Liver (tissue), 9 donors: ENCODE data around the gene CDHR4. TPM values are rescaled to one million over a fixed set of nuclear protein-coding genes. Genes with fewer than 3 reads are reported as not detected.

Source experiments
- DNase-seq: peaks from one replicate; pipeline ENCODE4 v3.0.0-alpha.2; 2017; ENCODE audit warnings: low spot score
- H3K27ac ChIP-seq, 2 donors: one replicate each; pipeline ENCODE4 v1.7.0; 2013; ENCODE audit warnings: inconsistent platforms in 2 of 2, low read length in 2 of 2, control low read depth in 1 of 2, low read depth in 1 of 2, mild to moderate bottlenecking in 1 of 2
- H3K27me3 ChIP-seq, 4 donors: one replicate each; pipeline versions ENCODE4 v1.6.1 to v1.7.0; 2013; ENCODE audit warnings: low read length in 3 of 4, inconsistent platforms in 1 of 4, mild to moderate bottlenecking in 1 of 4, moderate library complexity in 1 of 4; ENCODE audit not compliant: control insufficient read depth in 4 of 4, insufficient read depth in 4 of 4
- H3K36me3 ChIP-seq, 4 donors: one replicate each; pipeline versions ENCODE4 v1.6.1 to v1.7.0; 2013; ENCODE audit warnings: low read length in 3 of 4, mild to moderate bottlenecking in 3 of 4, low read depth in 1 of 4, moderate library complexity in 1 of 4; ENCODE audit not compliant: control insufficient read depth in 4 of 4, insufficient read depth in 3 of 4
- H3K4me1 ChIP-seq, 4 donors: one replicate each; pipeline versions ENCODE4 v1.6.1 to v1.7.0; 2013; ENCODE audit warnings: low read length in 3 of 4, mild to moderate bottlenecking in 3 of 4, moderate library complexity in 1 of 4; ENCODE audit not compliant: control insufficient read depth in 4 of 4, insufficient read depth in 4 of 4
- H3K4me3 ChIP-seq, 3 donors: one replicate each; pipeline versions ENCODE4 v1.6.1 to v1.7.0; 2013; ENCODE audit warnings: low read length in 3 of 3, control low read depth in 1 of 3, low read depth in 1 of 3, mild to moderate bottlenecking in 1 of 3
- H3K9ac ChIP-seq, 2 donors: one replicate each; pipeline ENCODE4 v1.7.0; 2013; ENCODE audit warnings: low read length in 2 of 2, mild to moderate bottlenecking in 2 of 2, moderate library complexity in 2 of 2, control low read depth in 1 of 2, low read depth in 1 of 2
- H3K9me3 ChIP-seq, 4 donors: one replicate each; pipeline versions ENCODE4 v1.6.1 to v1.7.0; 2013; ENCODE audit warnings: low read length in 3 of 4; ENCODE audit not compliant: control insufficient read depth in 4 of 4
- CTCF ChIP-seq: fragments of 150-350 bp; IDR thresholded peaks from 2 replicates; pipeline ENCODE4 v1.5.1; 2017; ENCODE audit warnings: improper control_type of control experiment, low read depth, low read length; ENCODE audit not compliant: missing input control
- GABPA ChIP-seq, 2 donors: IDR thresholded peaks in 1 of 2; conservative IDR thresholded peaks in 1 of 2; 2 replicates each; pipeline ENCODE4 v1.6.1; 2016; ENCODE audit warnings: antibody characterized with exemption in 2 of 2, mild to moderate bottlenecking in 1 of 2, moderate library complexity in 1 of 2
- HNF4A ChIP-seq, 2 donors: conservative IDR thresholded peaks; 2 replicates each; pipeline ENCODE4 v1.6.1; 2016; ENCODE audit warnings: antibody characterized with exemption in 2 of 2, mild to moderate bottlenecking in 2 of 2
- HNF4G ChIP-seq: IDR thresholded peaks from 2 replicates; pipeline ENCODE4 v1.6.1; 2016; ENCODE audit warnings: antibody characterized with exemption
- JUND ChIP-seq, 2 donors: IDR thresholded peaks; 2 replicates each; pipeline ENCODE4 v1.6.1; 2016; ENCODE audit warnings: antibody characterized with exemption in 2 of 2
- MAX ChIP-seq: IDR thresholded peaks from 2 replicates; pipeline ENCODE4 v1.6.1; 2016; ENCODE audit warnings: antibody characterized with exemption
- NR2F2 ChIP-seq: IDR thresholded peaks from 2 replicates; pipeline ENCODE4 v1.6.1; 2016; ENCODE audit warnings: antibody characterized with exemption
- RAD21 ChIP-seq, 2 donors: IDR thresholded peaks; 2 replicates each; pipeline ENCODE4 v1.6.1; 2016; ENCODE audit warnings: antibody characterized with exemption in 2 of 2, mild to moderate bottlenecking in 2 of 2
- REST ChIP-seq: IDR thresholded peaks from 2 replicates; pipeline ENCODE4 v1.6.1; 2016; ENCODE audit warnings: antibody characterized with exemption, mild to moderate bottlenecking
- RXRA ChIP-seq, 2 donors: IDR thresholded peaks; 2 replicates each; pipeline ENCODE4 v1.6.1; 2017 to 2018; ENCODE audit warnings: antibody characterized with exemption in 2 of 2, mild to moderate bottlenecking in 1 of 2
- YY1 ChIP-seq: IDR thresholded peaks from 2 replicates; pipeline ENCODE4 v1.6.1; 2016; ENCODE audit warnings: antibody characterized with exemption, mild to moderate bottlenecking
- WGBS: extraction: QIAGEN DNeasy Blood & Tissue Kit; methylation state at CpG from one replicate; pipeline ENCODE4 v1.1.7; 2013; 5-methylcytosine and 5-hydroxymethylcytosine counted together
- polyA plus RNA-seq, 2 donors: library from polyadenylated mRNA; stranded (reverse) in 1 of 2; unstranded in 1 of 2; fragments of 200-250 nt in 1 of 2; fragments of >200 nt in 1 of 2; fragmentation: Nextera tagmentation in 1 of 2; extraction: Ambion mirVana in 1 of 2; gene quantifications; one replicate each; pipeline versions ENCODE4 v1.2.1 to v1.2.3, GENCODE V29; 2013 to 2015
- total RNA-seq, 2 donors: library from RNA; depleted of rRNA; stranded (reverse); fragments of >200 nt; gene quantifications; one replicate each; pipeline ENCODE4 v1.2.3, GENCODE V29; 2014
- donor health status: healthy.
- donor health status: healthy.
- donor health status: healthy.
- donor health status: healthy.
- donor health status: healthy.

The CDHR4 gene
- total and polyA plus RNA-seq, 4 donors = not detected

DNA sequence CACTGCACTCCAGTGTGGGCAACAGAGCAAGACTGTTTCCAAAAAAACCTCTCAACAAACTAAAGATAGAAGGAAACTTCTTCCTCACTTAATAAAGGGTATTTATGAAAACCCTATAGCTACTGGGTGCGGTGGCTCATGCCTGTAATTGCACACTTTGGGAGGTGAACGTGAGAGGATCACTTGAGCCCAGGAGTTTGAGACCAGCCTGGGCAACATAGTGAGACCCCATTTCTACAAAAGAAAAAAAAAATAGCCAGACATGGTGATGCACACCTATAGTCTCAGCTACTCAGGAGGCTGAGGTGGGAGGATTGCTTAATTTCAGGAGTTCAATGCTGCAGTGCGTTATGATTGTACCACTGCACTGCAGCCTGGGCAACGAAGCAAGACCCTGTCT lies 35.7 kb downstream of the CDHR4 start:
- H3K9me3 ChIP-seq = no peaks in the 10 kb centered on the region
- DNase-seq = no peak
- TF ChIP-seq GABPA (IDR thresholded peaks at IDR 0.05 in 1 of 2, conservative IDR thresholded peaks at IDR 0.05 in 1 of 2) = no peak
- TF ChIP-seq HNF4G = no peak
- no peak for TF ChIP-seq YY1
- TF ChIP-seq REST = no peak
- TF ChIP-seq JUND (IDR thresholded peaks at IDR 0.05) = no peak
- no peak for TF ChIP-seq NR2F2
- no peak for TF ChIP-seq HNF4A (conservative IDR thresholded peaks at IDR 0.05)

DNA sequence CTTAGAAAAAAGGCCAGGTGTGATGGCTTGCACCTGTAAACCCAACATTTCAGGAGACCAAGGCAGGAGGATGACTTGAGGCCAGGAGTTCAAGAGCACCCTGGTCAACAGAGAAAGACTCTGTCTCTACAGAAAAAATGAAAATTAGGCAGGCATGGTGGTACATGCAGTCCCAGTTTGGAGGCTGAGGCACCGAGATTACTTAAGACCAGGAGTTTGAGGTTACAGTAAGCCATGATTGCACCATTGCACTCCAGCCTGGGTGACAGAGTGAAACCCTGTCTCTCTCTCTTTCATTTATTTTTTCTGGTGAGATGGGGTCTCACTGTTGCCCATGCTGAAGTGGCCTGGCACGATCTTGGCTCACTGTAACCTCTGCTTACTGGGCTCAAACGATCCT lies 38.0 kb downstream of the CDHR4 start:
- no peak overlapping the region for H3K4me3 ChIP-seq
- no peaks in the 10 kb centered on the region for H3K9me3 ChIP-seq
- H3K27ac ChIP-seq = no peak overlapping the region
- 90% methylated on average over 3 of the region's 3 CpGs for WGBS
- no peak for TF ChIP-seq GABPA (IDR thresholded peaks at IDR 0.05 in 1 of 2, conservative IDR thresholded peaks at IDR 0.05 in 1 of 2)
- TF ChIP-seq JUND (IDR thresholded peaks at IDR 0.05) = no peak
- no peaks in the 10 kb centered on the region for H3K4me1 ChIP-seq
- no peak overlapping the region for H3K9ac ChIP-seq
- H3K27me3 ChIP-seq = no peaks in the 10 kb centered on the region
- DNase-seq = no peak
- peaks cover 0 to 2% (median under 1%) of the 10 kb centered on the region in 4 donors for H3K36me3 ChIP-seq

More for the DNA sequence above, 35.7 kb downstream of the CDHR4 start:
- no peaks in the 10 kb centered on the region for H3K4me1 ChIP-seq
- H3K4me3 ChIP-seq = no peak overlapping the region
- H3K9ac ChIP-seq = no peak overlapping the region
- no peak overlapping the region for H3K27ac ChIP-seq
- no peaks in the 10 kb centered on the region for H3K27me3 ChIP-seq
- peaks cover 0 to 2% (median under 1%) of the 10 kb centered on the region in 4 donors for H3K36me3 ChIP-seq
- WGBS = 98% methylated on average over 4 of the region's 4 CpGs

DNA sequence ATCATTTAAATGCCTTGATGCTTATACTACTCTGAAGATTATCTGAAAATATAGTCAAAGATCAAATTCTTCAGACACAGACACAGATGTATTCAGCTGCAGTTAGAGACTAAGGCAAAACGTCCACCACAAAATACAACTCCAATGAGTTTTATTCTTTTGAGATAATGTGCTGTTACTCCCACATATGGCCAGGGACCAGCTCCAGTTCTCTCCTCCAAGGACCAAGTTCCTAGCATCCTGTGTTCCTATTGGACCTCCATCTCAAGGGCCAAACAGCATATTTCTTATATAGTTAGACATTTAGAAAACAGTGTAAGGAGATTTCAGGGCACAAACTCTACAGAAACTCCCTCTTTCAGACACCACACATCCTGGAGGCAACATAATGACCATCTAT lies 40.4 kb downstream of the CDHR4 start:
- no peak for DNase-seq
- Histone ChIP-seq H3K9me3 (no peaks in the 10 kb centered on the region), H3K9ac (no peak overlapping the region), H3K36me3 (peaks cover 0 to 2% (median 0%) of the 10 kb centered on the region in 4 donors), H3K27me3 (no peaks in the 10 kb centered on the region), H3K4me3 (no peak overlapping the region), H3K27ac (no peak overlapping the region), H3K4me1 (no peaks in the 10 kb centered on the region)
- no peak for TF ChIP-seq YY1
- whole genome bisulfite sequencing = 59% methylated on average over 1 of the region's 1 CpG

GRCh38 chr3:49757197-49757596 lies 42.5 kb downstream of the CDHR4 start:
- no peak for TF ChIP-seq MAX
- TF ChIP-seq CTCF = no peak
- no peak for TF ChIP-seq GABPA (IDR thresholded peaks at IDR 0.05 in 1 of 2, conservative IDR thresholded peaks at IDR 0.05 in 1 of 2)
- TF ChIP-seq RAD21 (IDR thresholded peaks at IDR 0.05) = no peak
- no peak for TF ChIP-seq RXRA (IDR thresholded peaks at IDR 0.05)
- Histone ChIP-seq H3K27me3 (no peaks in the 10 kb centered on the region), H3K4me3 (no peak overlapping the region), H3K36me3 (peaks cover 0 to 2% (median 0%) of the 10 kb centered on the region in 4 donors), H3K9ac (no peak overlapping the region), H3K4me1 (no peaks in the 10 kb centered on the region), H3K9me3 (no peaks in the 10 kb centered on the region), H3K27ac (no peak overlapping the region)
- no peak for DNase-seq
- WGBS = 78% methylated on average over 2 of the region's 2 CpGs
